ENCODE measurements around the gene OPN1MW3.
"Not testable (repeated sequence)": the region's sequence is repeated elsewhere in the genome, so short reads cannot be mapped to it uniquely, and the experiment has no call there.

- TF ChIP-seq CTCF (IDR thresholded peaks at IDR 0.05; ENCODE audit: low read length); EZH2 (optimal IDR thresholded peaks at IDR 0.05; ENCODE audit: low read depth, low read length); EZH2phosphoT487 (IDR thresholded peaks at IDR 0.05; ENCODE audit: low read length): not testable (repeated sequence)
Observed at GRCh38 chrX:154248076-154248475, 9.3 kb upstream of the OPN1MW3 start.

All from MM.1S (cell line).